CD4-positive, alpha-beta memory T cell (primary cell): ENCODE measurements around the gene RAB3D. TPM values are rescaled to one million over a fixed set of nuclear protein-coding genes. Genes with fewer than 3 reads are reported as not detected.

Experiments
- CTCF ChIA-PET: fragments of 350-600 bp; sonication (Branson Sonifier 250); formaldehyde crosslinking; loops from one replicate; lab custom pipeline; 2021; ENCODE audit warnings: inconsistent platforms; ENCODE audit not compliant: partially characterized antibody; lab: Charles Lee
- POLR2A ChIA-PET: fragments of 350-600 bp; sonication (Branson Sonifier 250); formaldehyde crosslinking; loops from one replicate; lab custom pipeline; 2021; ENCODE audit not compliant: partially characterized antibody; lab: Charles Lee
- DNase-seq, 5 donors: peaks; one replicate each; pipeline versions ENCODE4 v3.0.0 to v3.0.0-alpha.2; 2020 to 2022; ENCODE audit warnings: mixed read lengths in 1 of 5
- H3K27ac ChIP-seq: one replicate; pipeline ENCODE4 v1.7.0; 2013; ENCODE audit warnings: low read depth, low read length
- H3K27me3 ChIP-seq: 2 replicates; pipeline ENCODE4 v1.7.0; 2013; ENCODE audit warnings: mild to moderate bottlenecking, low read length, moderate library complexity; ENCODE audit not compliant: insufficient read depth
- H3K36me3 ChIP-seq: 2 replicates; pipeline ENCODE4 v1.7.0; 2013; ENCODE audit warnings: mild to moderate bottlenecking, low read length, moderate library complexity; ENCODE audit not compliant: insufficient read depth
- H3K4me1 ChIP-seq: 2 replicates; pipeline ENCODE4 v1.7.0; 2013; ENCODE audit warnings: mild to moderate bottlenecking, low read length, moderate library complexity; ENCODE audit not compliant: insufficient read depth
- H3K4me3 ChIP-seq, 2 donors: one replicate each; pipeline ENCODE4 v1.7.0; 2013; ENCODE audit warnings: low read length in 2 of 2, mild to moderate bottlenecking in 1 of 2
- H3K9me3 ChIP-seq, 2 donors: one replicate each; pipeline ENCODE4 v1.7.0; 2013; ENCODE audit warnings: low read length in 2 of 2, control low read depth in 1 of 2; ENCODE audit not compliant: control insufficient read depth in 1 of 2
- H3K27ac Mint-ChIP-seq, 7 donors: one replicate each; pipeline ENCODE4 v1.8.0; 2020 to 2021; ENCODE audit warnings: mixed read lengths in 7 of 7, mild to moderate bottlenecking in 6 of 7, inconsistent platforms in 3 of 7, moderate library complexity in 3 of 7
- H3K27me3 Mint-ChIP-seq, 2 donors: one replicate each; pipeline ENCODE4 v1.8.0; 2020 to 2021; ENCODE audit warnings: mixed read lengths in 2 of 2
- H3K36me3 Mint-ChIP-seq, 2 donors: one replicate each; pipeline ENCODE4 v1.8.0; 2020 to 2021; ENCODE audit warnings: mixed read lengths in 2 of 2, inconsistent platforms in 1 of 2, mild to moderate bottlenecking in 1 of 2
- H3K4me1 Mint-ChIP-seq, 4 donors: one replicate each; pipeline ENCODE4 v1.8.0; 2020 to 2021; ENCODE audit warnings: mixed read lengths in 4 of 4, mild to moderate bottlenecking in 1 of 4
- H3K4me3 Mint-ChIP-seq, 8 donors: one replicate each; pipeline ENCODE4 v1.8.0; 2020 to 2021; ENCODE audit warnings: mixed read lengths in 8 of 8, mild to moderate bottlenecking in 7 of 8, moderate library complexity in 6 of 8, inconsistent platforms in 3 of 8
- H3K9me3 Mint-ChIP-seq, 8 donors: one replicate each; pipeline ENCODE4 v1.8.0; 2020 to 2021; ENCODE audit warnings: mixed read lengths in 8 of 8, mild to moderate bottlenecking in 5 of 8, inconsistent platforms in 3 of 8, moderate library complexity in 1 of 8
- intact Hi-C: fragments of 100-400 bp; cut with micrococcal nuclease; formaldehyde crosslinking; loops from one replicate; pipeline ENCODE4 v1.15.1; 2023
- polyA plus RNA-seq, 2 donors: library from polyadenylated mRNA; unstranded; fragments of 300-500 nt; fragmentation: Illumina TruSeq; gene quantifications; one replicate each; pipeline ENCODE4 v1.2.3, GENCODE V29; 2021
- total RNA-seq, 2 experiments: library from RNA; stranded (reverse); gene quantifications; one replicate each; pipeline ENCODE4 v1.2.3, GENCODE V29; 2021

The RAB3D gene
- total and polyA plus RNA-seq, 4 experiments from 2014 or later: 1.9 to 8.6 (median 4.3) TPM

DNA sequence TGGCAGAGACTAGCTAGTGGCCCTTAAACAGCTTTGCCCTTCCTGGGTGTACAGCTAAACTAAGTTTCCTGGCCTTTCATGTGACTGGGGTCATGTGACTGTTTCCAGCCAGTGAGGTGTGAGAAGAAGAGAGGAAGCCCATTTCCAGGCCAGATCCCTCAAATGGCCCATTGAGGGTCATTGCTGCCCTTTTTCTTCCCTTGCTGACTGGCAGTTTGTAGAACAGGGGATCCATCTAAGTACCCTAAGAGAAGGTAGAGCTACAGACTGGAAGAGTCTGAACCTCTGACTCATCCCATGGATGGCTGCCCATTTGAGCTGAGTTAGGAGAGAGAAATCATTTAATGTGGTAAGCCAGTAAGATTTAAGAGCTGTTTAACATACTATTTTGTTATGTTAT is 37.8 kb upstream of the RAB3D start:
- H3K27ac Mint-ChIP-seq: peak overlapping the region; percentile 32 to 86 (median 73)
- H3K27me3 Mint-ChIP-seq: peaks cover 6 to 7% of the 10 kb centered on the region in 2 donors
- Histone ChIP-seq H3K4me1 (peaks cover 57% of the 10 kb centered on the region), H3K36me3 (no peaks in the 10 kb centered on the region), H3K27me3 (no peaks in the 10 kb centered on the region), H3K27ac (no peak overlapping the region), H3K4me3 (no peak overlapping the region), H3K9me3 (no peaks in the 10 kb centered on the region)
- intact Hi-C loops: no loop called here
- no peaks in the 10 kb centered on the region for H3K9me3 Mint-ChIP-seq
- POLR2A ChIA-PET: interaction anchor here (0.6 to 2.1 kb wide), 6 partner anchors 25 to 123 kb away, joined by 3 to 8 read pairs (median 4); partner anchors contain the start of genes CCDC159, ODAD3, PRKCSH and RAB3D
- H3K4me3 Mint-ChIP-seq: peak overlapping the region; percentile 4 to 75 (median 62)
- CTCF ChIA-PET: interaction anchor here (0.5 to 2.7 kb wide), 6 partner anchors 35 to 511 kb away, joined by 3 to 14 read pairs (median 3); partner anchors contain the start of gene TSPAN16
- H3K36me3 Mint-ChIP-seq: peaks cover 6 to 10% of the 10 kb centered on the region in 2 donors
- H3K4me1 Mint-ChIP-seq: peaks cover 25 to 31% (median 30%) of the 10 kb centered on the region in 4 donors
- DNase-seq: no peak

DNA sequence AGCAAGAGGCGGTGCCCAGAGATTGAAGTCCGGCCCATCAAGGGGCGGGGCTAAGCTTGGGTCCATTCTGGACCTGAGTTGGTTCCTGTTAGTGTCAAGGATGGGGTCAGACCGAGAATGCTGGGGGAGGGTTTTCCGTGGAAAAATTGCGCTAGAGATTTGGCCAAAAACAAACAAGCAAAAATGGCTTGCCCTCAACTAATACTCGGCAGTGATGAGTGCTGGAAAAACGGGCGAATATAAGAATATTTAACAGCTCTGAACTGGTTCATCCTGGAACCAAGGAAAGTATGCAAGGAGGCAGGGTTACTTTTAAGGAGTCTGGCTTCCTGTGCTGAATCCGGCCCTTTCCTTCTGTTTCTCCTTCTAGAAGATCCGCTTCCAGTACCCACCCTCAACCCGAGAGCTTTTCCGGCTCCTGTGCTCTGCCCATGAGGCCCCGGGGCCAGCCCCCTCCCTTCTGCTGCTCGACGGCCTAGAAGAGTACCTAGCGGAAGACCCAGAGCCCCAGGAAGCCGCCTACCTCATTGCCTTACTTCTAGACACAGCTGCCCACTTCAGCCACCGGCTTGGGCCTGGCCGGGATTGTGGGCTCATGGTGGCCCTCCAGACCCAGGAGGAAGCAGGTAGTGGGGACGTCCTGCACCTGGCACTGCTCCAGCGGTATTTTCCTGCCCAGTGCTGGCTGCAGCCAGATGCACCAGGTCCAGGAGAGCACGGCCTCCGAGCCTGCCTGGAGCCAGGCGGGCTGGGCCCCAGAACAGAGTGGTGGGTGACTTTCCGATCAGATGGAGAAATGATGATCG is 35.9 kb upstream of the RAB3D start:
- Histone ChIP-seq H3K4me3 (peak overlapping the region; percentile 33 to 57), H3K9me3 (no peaks in the 10 kb centered on the region), H3K27ac (peak overlapping the region; percentile 84), H3K4me1 (peaks cover 43% of the 10 kb centered on the region), H3K27me3 (no peaks in the 10 kb centered on the region), H3K36me3 (no peaks in the 10 kb centered on the region)
- ChIA-PET POLR2A (interaction anchor here (0.8 to 3.3 kb wide), 31 partner anchors 8 to 1793 kb away, joined by 3 to 54 read pairs (median 5); partner anchors contain the start of genes CCDC159, ECSIT, ELOF1 and EPOR), CTCF (interaction anchor here (0.5 to 2.7 kb wide), 7 partner anchors 8 to 177 kb away, joined by 3 to 14 read pairs (median 6); partner anchors contain the start of genes CCDC159, ODAD3, PRKCSH and TMEM205)
- Mint-ChIP-seq H3K4me1 (peaks cover 14 to 21% (median 17%) of the 10 kb centered on the region in 4 donors), H3K4me3 (no peak overlapping the region), H3K9me3 (peaks cover 0 to 2% (median 0%) of the 10 kb centered on the region in 8 donors), H3K27ac (no peak overlapping the region), H3K36me3 (peaks cover 11 to 17% of the 10 kb centered on the region in 2 donors), H3K27me3 (no peaks in the 10 kb centered on the region)
- DNase-seq: peak; percentile 79 to 90 (median 82)
- intact Hi-C loops: loop anchor here (1.0 kb wide), 1 partner anchor 60 kb away; the partner anchor contains the start of genes ODAD3 and PRKCSH

DNA sequence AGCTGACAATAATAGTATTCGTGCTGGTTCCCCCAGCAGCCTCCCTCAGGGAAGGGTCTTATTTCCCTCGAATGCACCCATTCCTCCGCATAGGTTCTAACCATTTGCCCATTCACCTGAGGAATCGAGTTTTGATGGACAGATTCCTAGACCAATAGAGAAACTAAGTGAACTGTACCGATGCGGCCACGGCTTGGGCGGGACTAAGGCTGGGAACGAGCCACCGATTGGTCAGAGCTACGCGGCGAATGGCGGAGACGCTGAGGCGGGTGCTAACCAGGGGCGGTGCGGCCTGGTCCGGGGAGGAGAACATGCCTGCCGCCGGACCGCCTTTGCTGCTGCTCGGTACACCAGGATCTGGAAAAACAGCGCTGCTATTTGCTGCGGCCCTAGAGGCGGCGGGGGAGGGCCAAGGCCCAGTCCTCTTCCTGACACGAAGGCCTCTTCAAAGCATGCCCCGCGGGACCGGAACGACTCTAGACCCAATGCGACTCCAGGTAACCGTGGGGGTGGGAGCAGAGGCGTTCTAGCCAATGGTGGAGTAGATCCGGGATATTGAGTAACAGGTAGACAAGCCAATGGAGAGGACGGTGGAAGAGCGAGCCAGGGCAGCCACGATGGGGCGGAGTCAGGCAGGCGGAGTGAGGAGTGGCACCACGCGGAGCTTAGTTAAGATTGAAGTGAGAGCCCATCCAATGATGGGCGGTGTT is 35.1 kb upstream of the RAB3D start, which contains the start of gene SWSAP1:
TSS of gene SWSAP1 (plus strand) at position 234 of the 710 bp plus-strand sequence. CDS start at position 249, 15 bp downstream.
- H3K4me1 Mint-ChIP-seq: peaks cover 7 to 17% (median 11%) of the 10 kb centered on the region in 4 donors
- H3K4me3 ChIP-seq: peak within 1 kb of the TSS; percentile 57 to 77
- no peak within 1 kb of the TSS for H3K4me3 Mint-ChIP-seq
- no peaks in the 10 kb centered on the region for H3K36me3 ChIP-seq
- no peaks in the 10 kb centered on the region for H3K27me3 Mint-ChIP-seq
- H3K27ac ChIP-seq: peak within 1 kb of the TSS; percentile 84
- H3K9me3 ChIP-seq: no peaks in the 10 kb centered on the region
- peak; percentile 98 to 100 (median 99) for DNase-seq
- H3K27me3 ChIP-seq: no peaks in the 10 kb centered on the region
- CTCF ChIA-PET: interaction anchor here (0.5 to 2.0 kb wide), 6 partner anchors 9 to 176 kb away, joined by 3 to 9 read pairs (median 6); partner anchors contain the start of genes CCDC159, ODAD3, PRKCSH and TMEM205
- H3K36me3 Mint-ChIP-seq: peaks cover 12 to 18% of the 10 kb centered on the region in 2 donors
- POLR2A ChIA-PET: interaction anchor here (0.6 to 3.3 kb wide), 36 partner anchors 9 to 1793 kb away, joined by 3 to 54 read pairs (median 5); partner anchors contain the start of genes CCDC159, ECSIT, ELOF1 and EPOR
- intact Hi-C loops: loop anchor here (1.0 kb wide), 3 partner anchors 28 to 131 kb away; partner anchors contain the start of genes CCDC159, ODAD3, PRKCSH and TMEM205
- H3K9me3 Mint-ChIP-seq: peaks cover 0 to 2% (median 0%) of the 10 kb centered on the region in 8 donors
- H3K4me1 ChIP-seq: peaks cover 36% of the 10 kb centered on the region
- peak within 1 kb of the TSS in 1 of 7 donors; percentile 79 for H3K27ac Mint-ChIP-seq

DNA sequence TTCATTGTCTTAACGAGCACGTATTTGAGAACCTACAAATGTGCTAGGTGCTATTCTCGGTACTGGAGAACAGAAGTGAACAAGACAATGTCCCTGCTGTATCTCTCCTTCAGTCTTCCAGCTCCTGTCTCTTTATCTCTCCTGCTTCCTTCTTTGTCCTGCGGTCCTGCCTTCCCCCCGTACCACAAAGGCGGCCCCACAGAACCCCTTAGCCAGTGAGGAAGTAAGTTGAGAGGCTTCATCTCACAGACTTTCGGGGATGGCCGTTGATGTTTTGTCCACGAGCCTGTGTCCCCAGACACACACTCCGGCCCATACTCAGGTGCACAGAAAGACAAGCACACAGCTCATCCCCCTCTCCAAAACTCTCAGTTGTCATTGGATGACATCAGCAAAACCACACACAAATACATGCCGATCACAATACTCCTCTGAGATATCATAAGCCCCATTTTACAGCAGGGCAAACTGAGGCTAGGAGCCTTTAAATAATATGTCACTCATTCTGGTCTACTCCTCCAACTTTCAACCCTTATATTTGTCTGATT is 34.5 kb upstream of the RAB3D start:
- CTCF ChIA-PET: interaction anchor here (1.1 to 2.0 kb wide), 5 partner anchors 9 to 80 kb away, joined by 3 to 6 read pairs (median 6); partner anchors contain the start of genes CCDC159, EPOR and TMEM205
- H3K4me3 Mint-ChIP-seq: no peak overlapping the region
- Histone ChIP-seq H3K27ac (peak overlapping the region; percentile 84), H3K36me3 (no peaks in the 10 kb centered on the region), H3K27me3 (no peaks in the 10 kb centered on the region), H3K4me3 (peak overlapping the region; percentile 57 to 77), H3K9me3 (no peaks in the 10 kb centered on the region), H3K4me1 (peaks cover 32% of the 10 kb centered on the region)
- POLR2A ChIA-PET: interaction anchor here (0.6 to 3.3 kb wide), 20 partner anchors 10 to 413 kb away, joined by 3 to 54 read pairs (median 6); partner anchors contain the start of genes CCDC159, ECSIT, ELOF1 and EPOR
- intact Hi-C loops: loop anchor here (1.0 kb wide), 2 partner anchors 28 to 131 kb away; partner anchors contain the start of genes CCDC159, TMEM205 and ZNF653
- H3K9me3 Mint-ChIP-seq: peaks cover 0 to 2% (median 0%) of the 10 kb centered on the region in 8 donors
- no peaks in the 10 kb centered on the region for H3K27me3 Mint-ChIP-seq
- peaks cover 6 to 17% (median 11%) of the 10 kb centered on the region in 4 donors for H3K4me1 Mint-ChIP-seq
- no peak overlapping the region for H3K27ac Mint-ChIP-seq
- DNase-seq: no peak
- H3K36me3 Mint-ChIP-seq: peaks cover 17 to 25% of the 10 kb centered on the region in 2 donors

DNA sequence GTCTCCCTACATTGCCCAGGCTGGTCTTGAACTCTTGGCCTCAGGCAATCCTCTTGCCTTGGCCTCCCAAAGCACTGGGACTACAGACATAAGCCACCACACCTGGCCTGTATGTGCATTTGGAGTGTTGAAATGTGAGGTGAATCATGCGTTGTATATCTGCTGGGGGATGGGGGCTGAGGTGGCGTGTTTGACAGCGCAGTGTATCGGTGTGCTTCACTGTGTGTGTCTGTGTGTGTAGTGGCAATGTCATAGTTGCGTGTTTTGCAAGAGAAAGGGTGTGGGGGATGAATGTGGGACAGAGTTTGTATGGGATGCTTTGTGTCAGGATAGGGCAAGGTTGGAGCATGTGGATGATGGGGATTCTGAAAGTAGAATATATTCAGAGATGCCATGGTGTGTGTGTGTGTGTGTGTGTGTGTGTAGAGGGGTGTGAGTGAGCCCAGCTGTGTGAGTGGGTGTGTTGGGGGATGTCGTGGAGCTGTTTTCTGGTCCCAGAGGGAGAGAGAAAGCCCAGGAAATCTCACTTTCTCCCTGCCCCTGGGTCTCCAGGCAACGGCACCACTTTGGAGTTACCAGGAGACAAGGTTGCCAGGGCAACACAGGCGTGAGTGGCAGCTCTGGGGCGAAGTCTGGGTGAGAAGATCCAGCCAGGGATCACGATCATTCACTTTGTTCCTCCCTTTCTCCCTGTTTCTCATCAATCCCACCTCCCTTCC is 33.9 kb upstream of the RAB3D start:
- intact Hi-C loops: no loop called here
- ChIA-PET CTCF (interaction anchor here (1.1 to 2.0 kb wide), 4 partner anchors 8 to 79 kb away, joined by 3 to 6 read pairs (median 4); partner anchors contain the start of gene EPOR), POLR2A (interaction anchor here (1.0 to 3.3 kb wide), 9 partner anchors 18 to 283 kb away, joined by 3 to 54 read pairs (median 10); partner anchors contain the start of genes CCDC159, ELOF1, LDLR and ODAD3)
- Histone ChIP-seq H3K4me1 (peaks cover 32% of the 10 kb centered on the region), H3K9me3 (no peaks in the 10 kb centered on the region), H3K27me3 (no peaks in the 10 kb centered on the region), H3K27ac (no peak overlapping the region), H3K36me3 (no peaks in the 10 kb centered on the region), H3K4me3 (peak overlapping the region in 1 of 2 donors; percentile 57)
- H3K36me3 Mint-ChIP-seq: peaks cover 20 to 31% of the 10 kb centered on the region in 2 donors
- H3K9me3 Mint-ChIP-seq: peaks cover 0 to 2% (median 0%) of the 10 kb centered on the region in 8 donors
- H3K27me3 Mint-ChIP-seq: no peaks in the 10 kb centered on the region
- peaks cover under 1 to 17% (median 11%) of the 10 kb centered on the region in 4 donors for H3K4me1 Mint-ChIP-seq
- H3K27ac Mint-ChIP-seq: peak overlapping the region in 3 of 7 donors; percentile 7 to 79 (median 36)
- H3K4me3 Mint-ChIP-seq: peak overlapping the region in 3 of 8 donors; percentile 49 to 66 (median 51)
- no peak for DNase-seq
